Liver (tissue), 3 donors: Measurements from ENCODE around the gene CCNYL1.

ENCODE experiments used
- GABPA ChIP-seq, 2 donors: IDR thresholded peaks in 1 of 2; conservative IDR thresholded peaks in 1 of 2; 2 replicates each; pipeline ENCODE4 v1.6.1; 2016; ENCODE audit warnings: antibody characterized with exemption in 2 of 2, mild to moderate bottlenecking in 1 of 2, moderate library complexity in 1 of 2
- TF ChIP-seq, protein P1 (sequence below): fragments of 150-350 bp; IDR thresholded peaks from 2 replicates; pipeline ENCODE4 v1.5.1; 2017; ENCODE audit warnings: improper control_type of control experiment, low read depth, low read length; ENCODE audit not compliant: missing input control
- donor health status: healthy.
- donor health status: healthy.

- no peak for TF ChIP-seq GABPA (IDR thresholded peaks at IDR 0.05 in 1 of 2, conservative IDR thresholded peaks at IDR 0.05 in 1 of 2)
- TF ChIP-seq, protein P1, sequence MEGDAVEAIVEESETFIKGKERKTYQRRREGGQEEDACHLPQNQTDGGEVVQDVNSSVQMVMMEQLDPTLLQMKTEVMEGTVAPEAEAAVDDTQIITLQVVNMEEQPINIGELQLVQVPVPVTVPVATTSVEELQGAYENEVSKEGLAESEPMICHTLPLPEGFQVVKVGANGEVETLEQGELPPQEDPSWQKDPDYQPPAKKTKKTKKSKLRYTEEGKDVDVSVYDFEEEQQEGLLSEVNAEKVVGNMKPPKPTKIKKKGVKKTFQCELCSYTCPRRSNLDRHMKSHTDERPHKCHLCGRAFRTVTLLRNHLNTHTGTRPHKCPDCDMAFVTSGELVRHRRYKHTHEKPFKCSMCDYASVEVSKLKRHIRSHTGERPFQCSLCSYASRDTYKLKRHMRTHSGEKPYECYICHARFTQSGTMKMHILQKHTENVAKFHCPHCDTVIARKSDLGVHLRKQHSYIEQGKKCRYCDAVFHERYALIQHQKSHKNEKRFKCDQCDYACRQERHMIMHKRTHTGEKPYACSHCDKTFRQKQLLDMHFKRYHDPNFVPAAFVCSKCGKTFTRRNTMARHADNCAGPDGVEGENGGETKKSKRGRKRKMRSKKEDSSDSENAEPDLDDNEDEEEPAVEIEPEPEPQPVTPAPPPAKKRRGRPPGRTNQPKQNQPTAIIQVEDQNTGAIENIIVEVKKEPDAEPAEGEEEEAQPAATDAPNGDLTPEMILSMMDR = no peak
Observed at GRCh38 chr2:207704078-207704477, 7.4 kb upstream of the CCNYL1 start.
